Choroid plexus epithelial cell (primary cell): ENCODE measurements around the gene MAPKBP1.

Experiments
- DNase-seq: peaks from one replicate; pipeline ENCODE4 v3.0.0-alpha.2; 2010; ENCODE audit warnings: low read depth
- H3K4me3 ChIP-seq: 2 replicates; pipeline ENCODE4 v1.5.1; 2011; ENCODE audit warnings: low read depth, mild to moderate bottlenecking, control low read depth, low read length, moderate library complexity
- TF ChIP-seq, protein P1 (sequence below): conservative IDR thresholded peaks from 2 replicates; pipeline ENCODE4 v1.5.1; 2011; ENCODE audit warnings: low read depth, mild to moderate bottlenecking, control low read depth, inconsistent platforms, low read length, moderate library complexity

MAPKBP1 gene

DNA sequence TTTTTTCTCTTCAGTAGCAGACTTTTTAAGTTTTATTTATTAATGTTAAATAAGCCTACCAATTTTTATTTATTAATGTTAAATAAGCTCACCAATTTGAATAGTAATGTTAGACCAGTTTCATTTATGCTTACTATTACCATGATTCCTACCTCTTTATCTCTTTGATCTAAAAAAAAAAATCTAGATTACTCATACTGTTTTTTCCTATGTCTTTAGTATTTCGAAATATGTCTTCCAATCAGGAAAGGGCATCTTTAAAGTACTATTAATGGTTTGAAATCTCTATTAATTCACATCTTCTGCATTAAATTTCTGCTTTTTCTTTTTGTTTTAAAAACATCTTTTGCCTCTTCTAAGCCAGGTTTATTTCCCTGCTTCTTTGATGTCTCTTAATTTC lies 27.5 kb upstream of the MAPKBP1 start:
- TF ChIP-seq, protein P1, sequence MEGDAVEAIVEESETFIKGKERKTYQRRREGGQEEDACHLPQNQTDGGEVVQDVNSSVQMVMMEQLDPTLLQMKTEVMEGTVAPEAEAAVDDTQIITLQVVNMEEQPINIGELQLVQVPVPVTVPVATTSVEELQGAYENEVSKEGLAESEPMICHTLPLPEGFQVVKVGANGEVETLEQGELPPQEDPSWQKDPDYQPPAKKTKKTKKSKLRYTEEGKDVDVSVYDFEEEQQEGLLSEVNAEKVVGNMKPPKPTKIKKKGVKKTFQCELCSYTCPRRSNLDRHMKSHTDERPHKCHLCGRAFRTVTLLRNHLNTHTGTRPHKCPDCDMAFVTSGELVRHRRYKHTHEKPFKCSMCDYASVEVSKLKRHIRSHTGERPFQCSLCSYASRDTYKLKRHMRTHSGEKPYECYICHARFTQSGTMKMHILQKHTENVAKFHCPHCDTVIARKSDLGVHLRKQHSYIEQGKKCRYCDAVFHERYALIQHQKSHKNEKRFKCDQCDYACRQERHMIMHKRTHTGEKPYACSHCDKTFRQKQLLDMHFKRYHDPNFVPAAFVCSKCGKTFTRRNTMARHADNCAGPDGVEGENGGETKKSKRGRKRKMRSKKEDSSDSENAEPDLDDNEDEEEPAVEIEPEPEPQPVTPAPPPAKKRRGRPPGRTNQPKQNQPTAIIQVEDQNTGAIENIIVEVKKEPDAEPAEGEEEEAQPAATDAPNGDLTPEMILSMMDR = no peak
- peak; percentile 26 for DNase-seq
- H3K4me3 ChIP-seq = no peak overlapping the region

DNA sequence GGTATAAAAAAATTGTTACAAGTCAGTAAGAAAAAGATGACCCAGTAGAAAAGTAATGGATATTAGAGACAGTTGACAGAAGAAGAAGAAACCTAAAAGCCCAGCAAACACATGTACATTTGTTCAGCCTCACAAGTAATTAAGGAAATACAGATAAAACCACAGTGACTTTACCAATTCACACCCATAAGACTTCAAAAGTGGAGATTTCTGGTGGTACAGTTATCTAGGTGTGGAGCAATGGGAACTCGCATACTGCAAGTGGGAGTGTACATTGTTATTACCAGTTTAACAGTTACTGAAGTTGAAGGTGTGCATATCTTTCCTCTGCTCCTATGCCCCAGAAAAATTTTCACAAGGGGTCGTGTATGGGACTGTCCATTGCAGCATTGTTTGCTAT lies 18.1 kb upstream of the MAPKBP1 start:
- TF ChIP-seq, protein P1 = no peak
- DNase-seq = no peak
- H3K4me3 ChIP-seq = no peak overlapping the region

DNA sequence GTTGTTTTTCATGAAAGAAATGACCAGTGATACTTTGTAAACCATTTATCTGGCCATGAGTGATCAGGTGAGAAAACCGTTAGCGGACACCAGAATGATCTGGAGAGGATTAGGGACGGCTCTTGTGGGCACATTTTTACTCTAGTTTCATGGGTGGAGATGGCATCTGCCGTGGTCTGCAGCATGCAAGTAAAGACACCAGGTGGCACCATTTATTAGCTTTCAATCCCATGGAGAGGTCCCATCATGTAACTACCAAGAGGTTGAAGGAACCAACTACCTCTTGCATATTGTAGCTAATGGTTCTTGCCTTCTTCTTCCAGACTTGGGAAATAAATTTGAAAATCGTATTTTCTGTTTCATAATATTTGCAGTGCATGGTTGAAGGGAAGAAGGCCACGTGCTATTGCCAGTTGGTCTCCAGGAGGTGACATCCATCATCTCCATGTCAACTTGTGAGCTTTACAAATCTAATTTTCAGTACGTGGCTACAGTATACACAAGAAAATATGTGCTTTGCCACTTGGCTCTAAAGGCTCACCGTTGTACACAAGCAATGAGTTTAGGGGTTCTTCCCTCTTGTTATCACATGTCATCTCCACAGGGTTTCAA lies 1.5 kb upstream of the MAPKBP1 start:
- TF ChIP-seq, protein P1 = peak; percentile 81
- DNase-seq = peak; percentile 84
- no peak overlapping the region for H3K4me3 ChIP-seq

DNA sequence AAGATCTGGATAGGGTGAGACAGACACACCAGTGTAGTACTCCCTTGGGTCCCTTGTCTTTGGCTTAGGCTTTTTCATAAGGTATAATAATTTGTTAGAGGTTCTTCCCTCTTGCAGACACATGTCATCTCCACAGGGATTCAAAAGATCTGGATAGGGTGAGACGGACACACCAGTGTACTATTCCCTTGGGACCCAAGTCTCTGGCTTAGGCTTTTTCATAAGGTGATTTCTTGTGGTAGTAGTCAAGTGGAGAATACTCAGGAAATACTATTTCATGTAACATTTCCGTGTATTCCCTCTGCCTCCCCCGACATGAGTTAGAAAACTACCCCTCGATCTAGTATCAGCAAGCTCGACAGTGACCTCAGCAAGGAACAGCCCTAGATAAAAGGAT lies 954 bp upstream of the MAPKBP1 start:
- no peak overlapping the region for H3K4me3 ChIP-seq
- DNase-seq = no peak
- TF ChIP-seq, protein P1 = no peak

DNA sequence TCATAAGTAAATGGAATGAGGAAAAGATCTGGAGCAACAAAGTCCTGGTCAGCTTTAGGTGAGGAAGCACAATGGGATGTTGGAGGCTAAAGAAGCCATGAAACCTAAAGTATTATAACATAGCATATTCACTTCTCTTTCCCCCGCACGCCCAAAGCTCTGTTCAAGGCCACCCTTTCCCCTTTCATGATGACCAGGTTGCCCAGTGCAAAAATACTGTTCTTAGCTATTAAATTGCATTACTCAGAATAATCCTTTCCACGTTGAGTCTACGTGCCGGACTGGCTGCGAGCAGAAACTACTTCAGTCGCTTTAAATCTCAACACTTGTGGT lies 589 bp upstream of the MAPKBP1 start:
- TF ChIP-seq, protein P1 = no peak
- no peak for DNase-seq
- peak overlapping the region; percentile 81 for H3K4me3 ChIP-seq

DNA sequence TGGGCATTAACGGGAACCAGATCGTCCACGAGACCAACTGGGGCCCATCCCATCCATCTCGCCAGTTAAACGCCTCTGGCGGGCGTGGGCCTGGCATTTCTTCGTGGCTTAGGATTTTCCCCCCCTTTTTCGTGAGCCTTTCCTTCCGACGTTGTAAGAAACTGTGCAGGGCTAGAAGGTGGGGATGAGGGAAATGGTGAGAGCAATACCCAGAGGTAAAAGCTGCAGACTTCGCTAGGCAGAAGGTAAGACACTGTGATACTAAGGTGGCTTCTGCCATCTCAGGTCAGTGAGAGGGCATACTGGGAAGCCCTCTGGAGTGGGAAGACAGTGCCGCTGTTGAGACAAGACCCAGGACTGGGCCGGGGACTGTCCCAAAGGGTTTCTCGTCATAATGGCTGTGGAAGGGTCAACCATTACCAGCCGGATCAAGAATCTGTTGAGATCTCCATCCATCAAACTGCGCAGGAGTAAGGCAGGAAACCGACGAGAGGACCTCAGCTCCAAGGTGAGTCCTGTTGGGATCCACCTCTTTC lies 666 bp downstream of the MAPKBP1 start:
- TF ChIP-seq, protein P1 = no peak

DNA sequence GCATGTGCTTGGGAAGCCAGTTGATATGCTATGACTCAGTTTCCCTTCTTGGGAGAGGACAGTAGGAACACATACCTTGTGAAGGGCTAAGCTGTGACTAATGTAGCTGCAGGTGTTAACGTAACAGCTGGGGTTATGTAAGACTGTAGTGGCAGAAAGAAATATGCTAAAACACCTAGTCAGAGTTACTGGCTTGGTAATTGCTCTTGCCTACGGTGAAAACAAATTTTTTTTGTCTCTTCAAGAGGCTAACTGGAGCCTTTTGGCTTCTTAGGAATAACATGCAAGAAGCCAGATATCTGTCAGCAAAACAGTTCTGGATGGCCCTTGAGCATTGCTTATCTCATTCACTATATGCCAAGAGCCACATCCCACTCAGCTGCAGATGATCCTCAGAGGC lies 1.4 kb downstream of the MAPKBP1 start:
- TF ChIP-seq, protein P1 = no peak
- peak overlapping the region; percentile 81 for H3K4me3 ChIP-seq
- no peak for DNase-seq

More for the DNA sequence above, 666 bp downstream of the MAPKBP1 start:
- DNase-seq = no peak
- peak overlapping the region; percentile 81 for H3K4me3 ChIP-seq
